Lung (tissue), 12 donors: ENCODE measurements around the gene OBSCN. TPM values are rescaled to one million over a fixed set of nuclear protein-coding genes. Genes with fewer than 3 reads are reported as not detected.
A peak's percentile ranks its signal among the peaks of the same experiment; 100 is the strongest.

Experiments
- ATAC-seq: fragments of 200-7000 bp; cut with Tn5 transposase; one replicate; pipeline ENCODE4 v1.9.1; 2020; ENCODE audit warnings: moderate number of reproducible peaks; ENCODE audit not compliant: insufficient read depth, low FRiP score
- DNase-seq, 3 donors: peaks; one replicate each; pipeline ENCODE4 v3.0.0-alpha.2; 2013 to 2017
- H3K27ac ChIP-seq, 2 donors: one replicate each; pipeline ENCODE4 v1.5.1; 2013; ENCODE audit warnings: mild to moderate bottlenecking in 2 of 2, moderate library complexity in 2 of 2, control low read depth in 1 of 2, inconsistent platforms in 1 of 2, low read depth in 1 of 2, low read length in 1 of 2
- H3K27me3 ChIP-seq, 3 donors: one replicate each; pipeline ENCODE4 v1.5.1; 2013; ENCODE audit warnings: low read length in 2 of 3; ENCODE audit not compliant: control insufficient read depth in 3 of 3, insufficient read depth in 3 of 3
- H3K36me3 ChIP-seq, 4 donors: one replicate each; pipeline ENCODE4 v1.5.1; 2013; ENCODE audit warnings: low read length in 4 of 4, mild to moderate bottlenecking in 1 of 4, moderate library complexity in 1 of 4; ENCODE audit not compliant: control insufficient read depth in 4 of 4, insufficient read depth in 4 of 4
- H3K4me1 ChIP-seq, 5 donors: one replicate each; pipeline ENCODE4 v1.5.1; 2013; ENCODE audit warnings: low read length in 5 of 5, mild to moderate bottlenecking in 2 of 5, moderate library complexity in 1 of 5; ENCODE audit not compliant: control insufficient read depth in 5 of 5, insufficient read depth in 5 of 5
- H3K4me3 ChIP-seq: one replicate; pipeline ENCODE4 v1.5.1; 2013; ENCODE audit warnings: mild to moderate bottlenecking, control low read depth, moderate library complexity
- H3K9ac ChIP-seq, 2 donors: one replicate each; pipeline ENCODE4 v1.5.1; 2013; ENCODE audit warnings: low read length in 2 of 2, control low read depth in 1 of 2; ENCODE audit not compliant: insufficient read depth in 1 of 2
- H3K9me3 ChIP-seq, 4 donors: one replicate each; pipeline ENCODE4 v1.5.1; 2013; ENCODE audit warnings: low read length in 3 of 4, mild to moderate bottlenecking in 1 of 4, moderate library complexity in 1 of 4; ENCODE audit not compliant: control insufficient read depth in 4 of 4, insufficient read depth in 3 of 4
- WGBS, 2 donors: extraction: QIAGEN DNeasy Blood & Tissue Kit; methylation state at CpG; one replicate each; pipeline ENCODE4 v1.1.7; 2013; 5-methylcytosine and 5-hydroxymethylcytosine counted together
- polyA plus RNA-seq, 2 donors: library from polyadenylated mRNA; stranded (reverse); fragments of 200-250 nt; gene quantifications; one replicate each; pipeline ENCODE4 v1.2.1, GENCODE V29; 2013
- total RNA-seq, 2 donors: library from RNA; depleted of rRNA in 1 of 2; stranded (reverse); fragments of >200 nt in 1 of 2; gene quantifications; one replicate each; pipeline ENCODE4 v1.2.1, GENCODE V29; 2014 to 2021
- TF ChIP-seq, protein P1 (sequence below): IDR thresholded peaks from 2 replicates; pipeline ENCODE4 v1.5.1; 2012; ENCODE audit warnings: mild to moderate bottlenecking; ENCODE audit errors: control extremely low read depth, extremely low read depth
- donor health status: control.
- donor health status: control.
- donor health status: Bipolar disorder and iron deficiency.
- donor health status: healthy.
- donor health status: DM: yes; HTN: yes; CAD: no.

Gene OBSCN
- total and polyA plus RNA-seq, 4 donors = 5.1 to 47.3 (median 25.4) TPM

DNA sequence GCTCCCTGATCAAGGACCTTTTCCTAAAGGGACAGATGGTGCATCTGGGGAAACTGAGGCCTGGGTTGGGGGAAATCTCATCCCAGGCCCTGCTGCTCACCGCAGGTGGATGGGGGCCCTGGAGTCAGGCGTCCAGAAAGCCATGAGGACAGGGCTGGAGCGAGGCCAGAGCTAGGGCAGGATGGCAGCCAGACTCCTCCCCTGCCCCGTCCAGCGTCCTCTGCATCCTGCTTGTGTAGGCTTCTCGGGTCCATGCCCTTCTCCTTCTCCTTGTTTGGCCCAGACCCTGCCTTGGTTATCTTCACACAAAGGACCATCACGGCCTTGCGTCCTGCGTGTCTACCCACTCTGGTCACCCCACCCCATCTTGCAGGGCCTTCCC, 155.8 kb downstream of the OBSCN start:
- H3K36me3 ChIP-seq = peaks cover 0 to 3% (median 0%) of the 10 kb centered on the region in 4 donors
- ATAC-seq (no peak), DNase-seq (no peak)
- peaks cover 0 to 3% (median 0%) of the 10 kb centered on the region in 5 donors for H3K4me1 ChIP-seq
- no peak overlapping the region for H3K4me3 ChIP-seq
- TF ChIP-seq, protein P1, sequence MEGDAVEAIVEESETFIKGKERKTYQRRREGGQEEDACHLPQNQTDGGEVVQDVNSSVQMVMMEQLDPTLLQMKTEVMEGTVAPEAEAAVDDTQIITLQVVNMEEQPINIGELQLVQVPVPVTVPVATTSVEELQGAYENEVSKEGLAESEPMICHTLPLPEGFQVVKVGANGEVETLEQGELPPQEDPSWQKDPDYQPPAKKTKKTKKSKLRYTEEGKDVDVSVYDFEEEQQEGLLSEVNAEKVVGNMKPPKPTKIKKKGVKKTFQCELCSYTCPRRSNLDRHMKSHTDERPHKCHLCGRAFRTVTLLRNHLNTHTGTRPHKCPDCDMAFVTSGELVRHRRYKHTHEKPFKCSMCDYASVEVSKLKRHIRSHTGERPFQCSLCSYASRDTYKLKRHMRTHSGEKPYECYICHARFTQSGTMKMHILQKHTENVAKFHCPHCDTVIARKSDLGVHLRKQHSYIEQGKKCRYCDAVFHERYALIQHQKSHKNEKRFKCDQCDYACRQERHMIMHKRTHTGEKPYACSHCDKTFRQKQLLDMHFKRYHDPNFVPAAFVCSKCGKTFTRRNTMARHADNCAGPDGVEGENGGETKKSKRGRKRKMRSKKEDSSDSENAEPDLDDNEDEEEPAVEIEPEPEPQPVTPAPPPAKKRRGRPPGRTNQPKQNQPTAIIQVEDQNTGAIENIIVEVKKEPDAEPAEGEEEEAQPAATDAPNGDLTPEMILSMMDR = no peak
- no peak overlapping the region for H3K27ac ChIP-seq
- no peaks in the 10 kb centered on the region for H3K27me3 ChIP-seq
- H3K9ac ChIP-seq = no peak overlapping the region
- no peaks in the 10 kb centered on the region for H3K9me3 ChIP-seq
- WGBS, 2 donors = 84% methylated on average over 8 to 9 of the region's 9 CpGs

- H3K27me3 ChIP-seq = no peaks in the 10 kb centered on the region
- no peak overlapping the region for H3K9ac ChIP-seq
- TF ChIP-seq, protein P1 = no peak
- H3K27ac ChIP-seq = no peak overlapping the region
- WGBS, 2 donors = 87 to 90% methylated on average over 12 of the region's 12 CpGs
- no peak for ATAC-seq
- H3K4me3 ChIP-seq = no peak overlapping the region
- H3K36me3 ChIP-seq = peaks cover 0 to 3% (median 0%) of the 10 kb centered on the region in 4 donors
- peak in 1 of 3 donors; percentile 8 for DNase-seq
- no peaks in the 10 kb centered on the region for H3K9me3 ChIP-seq
- H3K4me1 ChIP-seq = peaks cover 0 to 3% (median 0%) of the 10 kb centered on the region in 5 donors
These were observed 156.3 kb downstream of the OBSCN start for GRCh38 chr1:228364068-228364705.

- H3K4me1 ChIP-seq = peaks cover 0 to 3% (median 0%) of the 10 kb centered on the region in 5 donors
- H3K27me3 ChIP-seq = no peaks in the 10 kb centered on the region
- peak in 1 of 3 donors; percentile 5 for DNase-seq
- no peak overlapping the region for H3K27ac ChIP-seq
- TF ChIP-seq, protein P1 = no peak
- H3K9ac ChIP-seq = no peak overlapping the region
- peaks cover 0 to 3% (median 0%) of the 10 kb centered on the region in 4 donors for H3K36me3 ChIP-seq
- no peak overlapping the region for H3K4me3 ChIP-seq
- no peaks in the 10 kb centered on the region for H3K9me3 ChIP-seq
- no peak for ATAC-seq
- WGBS, 2 donors = 88 to 91% methylated on average over 19 of the region's 19 CpGs
These were observed 156.9 kb downstream of the OBSCN start for GRCh38 chr1:228364706-228365213.
